Bronchial epithelial cell (primary cell): Measurements from ENCODE around the gene MME. TPM values are rescaled to one million over a fixed set of nuclear protein-coding genes. Genes with fewer than 3 reads are reported as not detected.

Experiments
- DNase-seq: peaks from one replicate; pipeline ENCODE4 v3.0.0-alpha.2; 2010; ENCODE audit warnings: low read depth
- FAIRE-seq: peaks from 2 replicates; lab custom pipeline; 2011; peaks lifted over from hg19 to GRCh38; lab: Jason Lieb, UNC
- H3K27me3 ChIP-seq: 2 replicates; pipeline ENCODE4 v1.5.1; 2011; ENCODE audit warnings: low read length; ENCODE audit not compliant: control insufficient read depth, insufficient read depth
- H3K36me3 ChIP-seq: 2 replicates; pipeline ENCODE4 v1.5.1; 2011; ENCODE audit warnings: low read length; ENCODE audit not compliant: control insufficient read depth, insufficient read depth
- H3K4me3 ChIP-seq: 2 replicates; pipeline ENCODE4 v1.5.1; 2011; ENCODE audit warnings: mild to moderate bottlenecking, low read depth, low read length, control low read depth
- total RNA-seq: library from RNA; depleted of rRNA; stranded (reverse); fragments of >200 nt; gene quantifications from 2 replicates; pipeline ENCODE4 v1.2.1, GENCODE V29; 2014
- TF ChIP-seq, protein P1 (sequence below): IDR thresholded peaks from 2 replicates; pipeline ENCODE4 v1.5.1; 2011; ENCODE audit warnings: mild to moderate bottlenecking, moderate library complexity, low read length, control low read depth, inconsistent platforms; ENCODE audit not compliant: insufficient read depth, severe bottlenecking

MME gene
- total RNA-seq, 1 donor from 2014 or later, result 25.3 TPM

DNA sequence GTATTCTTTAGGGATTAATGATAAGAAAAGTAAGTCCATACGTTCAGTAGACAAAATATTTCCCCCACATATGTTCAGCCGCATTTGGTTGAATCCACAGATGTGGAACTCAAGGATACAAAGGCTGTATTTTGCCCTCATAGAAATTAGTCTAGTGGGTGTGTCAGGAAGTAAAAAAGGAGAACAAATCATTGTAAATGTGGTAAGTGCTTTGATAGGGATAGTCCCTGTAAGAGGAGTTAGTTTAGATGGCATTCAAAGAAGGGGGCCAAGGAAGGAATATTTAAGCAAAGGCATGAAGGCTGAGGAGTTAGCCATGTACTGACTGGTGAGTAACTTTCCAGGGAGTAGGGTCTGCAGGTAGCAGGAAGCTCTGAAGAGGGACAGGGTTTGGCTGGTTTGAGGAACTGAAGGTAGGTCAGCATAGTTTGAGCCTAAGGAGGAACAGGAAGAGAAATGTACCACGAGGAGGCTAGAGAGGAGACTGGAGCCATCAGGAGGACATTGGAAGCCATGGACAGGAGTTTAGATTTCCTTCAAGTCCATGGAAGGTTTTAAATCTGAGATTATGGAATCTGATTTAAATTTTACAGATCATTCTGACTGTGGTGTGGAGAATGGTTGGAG, 98.8 kb downstream of the MME start:
- DNase-seq (no peak), FAIRE-seq (no peak)
- H3K36me3 ChIP-seq, result no peaks in the 10 kb centered on the region
- TF ChIP-seq, protein P1, sequence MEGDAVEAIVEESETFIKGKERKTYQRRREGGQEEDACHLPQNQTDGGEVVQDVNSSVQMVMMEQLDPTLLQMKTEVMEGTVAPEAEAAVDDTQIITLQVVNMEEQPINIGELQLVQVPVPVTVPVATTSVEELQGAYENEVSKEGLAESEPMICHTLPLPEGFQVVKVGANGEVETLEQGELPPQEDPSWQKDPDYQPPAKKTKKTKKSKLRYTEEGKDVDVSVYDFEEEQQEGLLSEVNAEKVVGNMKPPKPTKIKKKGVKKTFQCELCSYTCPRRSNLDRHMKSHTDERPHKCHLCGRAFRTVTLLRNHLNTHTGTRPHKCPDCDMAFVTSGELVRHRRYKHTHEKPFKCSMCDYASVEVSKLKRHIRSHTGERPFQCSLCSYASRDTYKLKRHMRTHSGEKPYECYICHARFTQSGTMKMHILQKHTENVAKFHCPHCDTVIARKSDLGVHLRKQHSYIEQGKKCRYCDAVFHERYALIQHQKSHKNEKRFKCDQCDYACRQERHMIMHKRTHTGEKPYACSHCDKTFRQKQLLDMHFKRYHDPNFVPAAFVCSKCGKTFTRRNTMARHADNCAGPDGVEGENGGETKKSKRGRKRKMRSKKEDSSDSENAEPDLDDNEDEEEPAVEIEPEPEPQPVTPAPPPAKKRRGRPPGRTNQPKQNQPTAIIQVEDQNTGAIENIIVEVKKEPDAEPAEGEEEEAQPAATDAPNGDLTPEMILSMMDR, result no peak
- no peaks in the 10 kb centered on the region for H3K27me3 ChIP-seq
- no peak overlapping the region for H3K4me3 ChIP-seq

DNA sequence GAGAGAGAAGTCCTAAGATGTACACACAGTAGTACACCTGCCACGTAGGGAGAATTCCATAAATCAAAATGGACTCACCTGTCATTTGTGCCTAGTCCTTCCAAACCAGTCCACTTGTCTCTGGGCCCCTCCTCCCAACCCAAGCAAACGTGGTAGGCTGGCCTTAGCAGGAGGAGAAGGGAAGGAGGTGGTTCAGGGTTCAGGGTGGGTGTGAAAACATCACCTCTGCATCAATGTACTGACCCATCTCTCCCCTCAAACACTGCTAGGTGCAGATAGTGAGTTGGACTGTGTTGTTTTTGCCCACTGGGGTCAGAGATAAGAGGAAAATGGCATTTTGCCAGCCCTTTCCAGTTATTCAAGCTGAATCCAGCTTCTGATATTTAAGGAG, 99.3 kb downstream of the MME start:
- no peak overlapping the region for H3K4me3 ChIP-seq
- no peaks in the 10 kb centered on the region for H3K27me3 ChIP-seq
- TF ChIP-seq, protein P1, result no peak
- no peak for DNase-seq
- FAIRE-seq, result no peak
- H3K36me3 ChIP-seq, result no peaks in the 10 kb centered on the region

DNA sequence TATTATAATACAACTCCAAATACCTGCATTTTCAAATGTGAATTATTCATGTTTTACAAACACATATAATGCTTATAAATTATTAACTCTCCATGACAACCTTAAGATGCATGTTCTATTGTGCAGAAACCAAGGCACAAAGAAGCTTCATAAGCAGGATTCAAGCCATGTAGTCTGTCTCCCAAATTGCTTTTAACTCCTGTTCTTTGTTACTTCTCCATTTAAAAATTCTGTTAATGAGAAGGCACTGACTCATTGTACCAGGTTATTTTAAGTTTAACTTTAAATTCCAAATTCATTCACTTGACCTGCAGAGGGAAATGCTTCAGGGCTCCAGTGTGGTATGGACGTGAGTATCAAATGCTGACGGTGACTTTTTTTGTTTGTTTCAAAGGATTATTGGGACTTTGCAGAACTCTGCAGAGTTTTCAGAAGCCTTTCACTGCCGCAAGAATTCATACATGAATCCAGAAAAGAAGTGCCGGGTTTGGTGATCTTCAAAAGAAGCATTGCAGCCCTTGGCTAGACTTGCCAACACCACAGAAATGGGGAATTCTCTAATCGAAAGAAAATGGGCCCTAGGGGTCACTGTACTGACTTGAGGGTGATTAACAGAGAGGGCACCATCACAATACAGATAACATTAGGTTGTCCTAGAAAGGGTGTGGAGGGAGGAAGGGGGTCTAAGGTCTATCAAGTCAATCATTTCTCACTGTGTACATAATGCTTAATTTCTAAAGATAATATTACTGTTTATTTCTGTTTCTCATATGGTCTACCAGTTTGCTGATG, 100.0 kb downstream of the MME start:
- H3K27me3 ChIP-seq, result no peaks in the 10 kb centered on the region
- TF ChIP-seq, protein P1, result no peak
- no peak overlapping the region for H3K4me3 ChIP-seq
- no peak for DNase-seq
- no peaks in the 10 kb centered on the region for H3K36me3 ChIP-seq
- FAIRE-seq, result no peak

DNA sequence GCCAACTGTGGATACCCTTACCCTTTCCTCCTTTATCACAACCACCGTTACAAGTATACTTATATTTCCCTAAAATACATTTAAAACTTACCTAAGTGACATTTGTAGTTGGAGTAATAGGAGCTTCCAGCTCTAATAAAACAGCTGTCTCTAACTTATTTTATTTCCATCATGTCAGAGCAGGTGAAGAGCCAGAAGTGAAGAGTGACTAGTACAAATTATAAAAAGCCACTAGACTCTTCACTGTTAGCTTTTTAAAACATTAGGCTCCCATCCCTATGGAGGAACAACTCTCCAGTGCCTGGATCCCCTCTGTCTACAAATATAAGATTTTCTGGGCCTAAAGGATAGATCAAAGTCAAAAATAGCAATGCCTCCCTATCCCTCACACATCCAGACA, 102.3 kb downstream of the MME start:
- no peak for FAIRE-seq
- TF ChIP-seq, protein P1, result no peak
- H3K4me3 ChIP-seq, result no peak overlapping the region
- H3K36me3 ChIP-seq, result no peaks in the 10 kb centered on the region
- no peak for DNase-seq
- no peaks in the 10 kb centered on the region for H3K27me3 ChIP-seq

DNA sequence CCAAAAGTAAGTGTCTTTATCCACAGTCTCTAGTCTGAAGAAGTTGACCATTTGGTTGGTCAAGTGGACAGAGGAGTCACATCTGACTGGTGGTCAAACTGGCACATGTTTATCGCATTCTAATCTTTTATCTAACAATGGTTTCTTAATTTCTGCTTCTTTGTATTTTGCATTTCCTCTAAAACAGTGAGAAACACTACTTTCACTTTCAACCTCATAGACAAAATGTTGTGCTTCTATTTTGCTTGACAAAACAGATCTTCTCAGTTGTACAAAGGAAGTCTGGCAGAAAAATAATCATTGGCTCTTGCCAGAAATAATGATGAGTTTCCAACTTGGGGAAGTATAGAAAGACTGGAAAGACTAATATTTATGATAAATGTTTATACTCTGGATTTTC, 103.9 kb downstream of the MME start:
- Histone ChIP-seq H3K27me3 (no peaks in the 10 kb centered on the region), H3K36me3 (no peaks in the 10 kb centered on the region), H3K4me3 (no peak overlapping the region)
- DNase-seq (no peak), FAIRE-seq (no peak)
- TF ChIP-seq, protein P1, result no peak
